IMR-90 (cell line): ENCODE measurements around the gene CCNJL. TPM values are rescaled to one million over a fixed set of nuclear protein-coding genes. Genes with fewer than 3 reads are reported as not detected.

Experiments
- ATAC-seq: fragments of 200-7000 bp; cut with Tn5 transposase; 2 replicates; pipeline ENCODE4 v1.9.1; 2020; ENCODE audit warnings: low read depth, mild to moderate bottlenecking, moderate library complexity
- BruUV-seq: library from RNA; stranded (reverse); fragments of 400-500 nt; replicated peaks from 2 replicates; lab custom pipeline; 2021; lab: Mats Ljungman, UMichigan
- CTCF ChIA-PET: fragments of 300-600 bp; formaldehyde crosslinking; extraction: SDS; loops from one replicate; lab custom pipeline; 2021; ENCODE audit warnings: antibody characterized with exemption; lab: Yijun Ruan, JAX
- POLR2A ChIA-PET: fragments of 300-600 bp; sonication (Branson Sonifier 250); formaldehyde crosslinking; loops from one replicate; lab custom pipeline; 2022; ENCODE audit warnings: antibody characterized with exemption; ENCODE audit not compliant: unreplicated experiment; lab: Charles Lee
- DNase-seq: peaks from one replicate; pipeline ENCODE4 v3.0.0; 2013
- H2AFZ ChIP-seq: replicated peaks from 2 replicates; pipeline ENCODE3; 2013; ENCODE audit warnings: low read length, mild to moderate bottlenecking; ENCODE audit not compliant: poor library complexity
- H2AK5ac ChIP-seq: 2 replicates; pipeline ENCODE4 v1.6.1; 2013; ENCODE audit warnings: low read depth, low read length, inconsistent platforms
- H2AK9ac ChIP-seq: replicated peaks from 2 replicates; pipeline ENCODE3; 2013; ENCODE audit warnings: mild to moderate bottlenecking, low read depth, low read length, moderate library complexity; ENCODE audit not compliant: poor library complexity
- H2BK120ac ChIP-seq: 2 replicates; pipeline ENCODE4 v1.6.1; 2013; ENCODE audit warnings: low read depth, low read length, inconsistent platforms
- H2BK15ac ChIP-seq: 3 replicates; pipeline ENCODE4 v1.6.1; 2013; ENCODE audit warnings: low read depth, low read length, inconsistent platforms
- H2BK20ac ChIP-seq: 2 replicates; pipeline ENCODE4 v1.6.1; 2013; ENCODE audit warnings: low read depth, mild to moderate bottlenecking, inconsistent platforms, low read length, moderate library complexity
- H2BK5ac ChIP-seq: 2 replicates; pipeline ENCODE4 v1.6.1; 2013; ENCODE audit warnings: mild to moderate bottlenecking, low read depth, low read length, inconsistent platforms; ENCODE audit not compliant: poor library complexity, severe bottlenecking
- H3K14ac ChIP-seq: replicated peaks from 2 replicates; pipeline ENCODE4 v1.6.1; 2013; ENCODE audit warnings: low read depth, low read length, inconsistent platforms
- H3K18ac ChIP-seq: 2 replicates; pipeline ENCODE4 v1.6.1; 2013; ENCODE audit warnings: low read depth, low read length, control low read depth
- H3K23ac ChIP-seq: 2 replicates; pipeline ENCODE4 v1.6.1; 2013; ENCODE audit warnings: low read depth, low read length, inconsistent platforms
- H3K27ac ChIP-seq: 2 replicates; pipeline ENCODE4 v1.5.1; 2013; ENCODE audit warnings: mild to moderate bottlenecking, control low read depth, low read length; ENCODE audit not compliant: insufficient read depth
- H3K27me3 ChIP-seq: 2 replicates; pipeline ENCODE4 v1.6.1; 2013; ENCODE audit warnings: low read length; ENCODE audit not compliant: control insufficient read depth, insufficient read depth
- H3K36me3 ChIP-seq: 2 replicates; pipeline ENCODE4 v1.6.1; 2013; ENCODE audit warnings: low read length, mixed read lengths; ENCODE audit not compliant: control insufficient read depth, insufficient read depth
- H3K4ac ChIP-seq: 2 replicates; pipeline ENCODE4 v1.6.1; 2013; ENCODE audit warnings: low read depth, low read length, inconsistent platforms
- H3K4me1 ChIP-seq: 2 replicates; pipeline ENCODE4 v1.6.1; 2013; ENCODE audit warnings: low read length, mixed read lengths; ENCODE audit not compliant: control insufficient read depth, insufficient read depth
- H3K4me2 ChIP-seq: 2 replicates; pipeline ENCODE4 v1.6.1; 2013; ENCODE audit warnings: low read depth, mild to moderate bottlenecking, control low read depth, low read length, moderate library complexity
- H3K4me3 ChIP-seq: 2 replicates; pipeline ENCODE4 v1.5.1; 2013; ENCODE audit warnings: low read depth, mild to moderate bottlenecking, control low read depth, low read length, moderate library complexity; ENCODE audit not compliant: insufficient read depth
- H3K56ac ChIP-seq: 2 replicates; pipeline ENCODE4 v1.6.1; 2013; ENCODE audit warnings: low read length, inconsistent platforms; ENCODE audit not compliant: insufficient read depth; ENCODE audit errors: extremely low read depth
- H3K79me1 ChIP-seq, 2 experiments: 2 replicates each; pipeline ENCODE4 v1.6.1; 2013; ENCODE audit warnings: low read length in 2 of 2, inconsistent platforms in 1 of 2, low read depth in 1 of 2
- H3K9ac ChIP-seq: 2 replicates; pipeline ENCODE4 v1.6.1; 2013; ENCODE audit warnings: low read depth, low read length, control low read depth
- H3K9me1 ChIP-seq: 2 replicates; pipeline ENCODE4 v1.6.1; 2013; ENCODE audit warnings: low read length, inconsistent platforms; ENCODE audit not compliant: insufficient read depth
- H3K9me3 ChIP-seq: 2 replicates; pipeline ENCODE4 v1.6.1; 2013; ENCODE audit warnings: low read length; ENCODE audit not compliant: control insufficient read depth, insufficient read depth
- H4K20me1 ChIP-seq: 2 replicates; pipeline ENCODE4 v1.6.1; 2013; ENCODE audit warnings: low read length, inconsistent platforms; ENCODE audit not compliant: insufficient read depth
- H4K5ac ChIP-seq: 2 replicates; pipeline ENCODE4 v1.6.1; 2013; ENCODE audit warnings: mild to moderate bottlenecking, low read depth, low read length, control low read depth
- H4K8ac ChIP-seq, 2 experiments: 2 replicates each; pipeline ENCODE4 v1.6.1; 2013; ENCODE audit warnings: low read depth in 2 of 2, low read length in 2 of 2, control low read depth in 1 of 2, inconsistent platforms in 1 of 2
- H4K91ac ChIP-seq: 2 replicates; pipeline ENCODE4 v1.6.1; 2013; ENCODE audit warnings: low read depth, low read length, inconsistent platforms; ENCODE audit not compliant: insufficient read depth
- BHLHE40 ChIP-seq: fragments of 150-350 bp; IDR thresholded peaks from 2 replicates; pipeline ENCODE4 v1.6.1; 2016; ENCODE audit warnings: mild to moderate bottlenecking, low read depth, low read length
- CEBPB ChIP-seq: IDR thresholded peaks from 2 replicates; pipeline ENCODE4 v1.6.1; 2012; ENCODE audit warnings: low read depth, low read length, improper control_type of control experiment
- CHD1 ChIP-seq: IDR thresholded peaks from 2 replicates; pipeline ENCODE4 v1.6.1; 2012; ENCODE audit warnings: low read depth, low read length, improper control_type of control experiment
- CTCF ChIP-seq: conservative IDR thresholded peaks from 2 replicates; pipeline ENCODE4 v1.5.1; 2012; ENCODE audit warnings: mild to moderate bottlenecking, low read depth, low read length, improper control_type of control experiment
- FOS ChIP-seq: fragments of 150-350 bp; IDR thresholded peaks from 2 replicates; pipeline ENCODE4 v1.6.1; 2016; ENCODE audit warnings: low read depth, low read length
- MAFK ChIP-seq: IDR thresholded peaks from 2 replicates; pipeline ENCODE4 v1.6.1; 2012; ENCODE audit warnings: low read depth, low read length, improper control_type of control experiment
- NFE2L2 ChIP-seq: fragments of 150-350 bp; IDR thresholded peaks from 2 replicates; pipeline ENCODE4 v1.6.1; 2016; ENCODE audit warnings: low read depth, mild to moderate bottlenecking, low read length
- POLR2A ChIP-seq: IDR thresholded peaks from 2 replicates; pipeline ENCODE4 v1.6.1; 2012; ENCODE audit warnings: mild to moderate bottlenecking, low read depth, low read length
- RFX5 ChIP-seq: IDR thresholded peaks from 2 replicates; pipeline ENCODE4 v1.8.0; 2012; ENCODE audit warnings: low read depth, mild to moderate bottlenecking, low read length, moderate library complexity
- SMC3 ChIP-seq: fragments of 150-350 bp; IDR thresholded peaks from 2 replicates; pipeline ENCODE4 v1.6.1; 2016; ENCODE audit warnings: low read depth, mild to moderate bottlenecking, antibody characterized with exemption, low read length, moderate library complexity
- USF2 ChIP-seq: fragments of 150-350 bp; IDR thresholded peaks from 2 replicates; pipeline ENCODE4 v1.6.1; 2017; ENCODE audit warnings: mild to moderate bottlenecking, antibody characterized with exemption, low read length, low read depth
- WGBS, 2 experiments: methylation state at CpG; one replicate each; pipeline versions ENCODE4 v1.1.5 to v1.1.7; 2013; ENCODE audit warnings: missing lambda C conversion rate in 2 of 2; ENCODE audit not compliant: insufficient read length in 1 of 2; ENCODE audit errors: extremely low coverage in 2 of 2; 5-methylcytosine and 5-hydroxymethylcytosine counted together
- dilution Hi-C: fragments of 300-500 bp; cut with HindIII; formaldehyde crosslinking; loops from one replicate; pipeline ENCODE4 v1.14.3; 2018; ENCODE audit warnings: low sequenced_read_pairs; ENCODE audit not compliant: unreplicated experiment
- in situ Hi-C: fragments of 300-500 bp; cut with MboI; formaldehyde crosslinking; loops from 3 replicates; pipeline ENCODE4 v1.14.3; 2019; ENCODE audit warnings: low sequenced_read_pairs, inconsistent platforms, mixed read lengths
- intact Hi-C: fragments of 100-400 bp; cut with micrococcal nuclease; formaldehyde crosslinking; loops from 2 replicates; pipeline ENCODE4 v1.10.0; 2022
- polyA plus RNA-seq, 3 experiments: library from polyadenylated mRNA; depleted of rRNA; stranded (reverse); fragments of >200 nt; gene quantifications; 2 replicates each; pipeline ENCODE4 v1.2.3, GENCODE V29; 2012; ENCODE audit warnings: low replicate concordance in 1 of 3
- total RNA-seq: library from RNA; depleted of rRNA; stranded (reverse); fragments of >200 nt; gene quantifications from 2 replicates; pipeline ENCODE4 v1.2.3, GENCODE V29; 2012
- TF ChIP-seq, protein P1 (sequence below): fragments of 150-350 bp; IDR thresholded peaks from 2 replicates; pipeline ENCODE4 v1.6.1; 2016; ENCODE audit warnings: low read depth, mild to moderate bottlenecking, low read length, moderate library complexity, borderline replicate concordance

The CCNJL gene
- total and polyA plus RNA-seq, 2 of the 4 experiments (the other 2 are of a cell fraction), result 2.0 to 3.8 TPM

DNA sequence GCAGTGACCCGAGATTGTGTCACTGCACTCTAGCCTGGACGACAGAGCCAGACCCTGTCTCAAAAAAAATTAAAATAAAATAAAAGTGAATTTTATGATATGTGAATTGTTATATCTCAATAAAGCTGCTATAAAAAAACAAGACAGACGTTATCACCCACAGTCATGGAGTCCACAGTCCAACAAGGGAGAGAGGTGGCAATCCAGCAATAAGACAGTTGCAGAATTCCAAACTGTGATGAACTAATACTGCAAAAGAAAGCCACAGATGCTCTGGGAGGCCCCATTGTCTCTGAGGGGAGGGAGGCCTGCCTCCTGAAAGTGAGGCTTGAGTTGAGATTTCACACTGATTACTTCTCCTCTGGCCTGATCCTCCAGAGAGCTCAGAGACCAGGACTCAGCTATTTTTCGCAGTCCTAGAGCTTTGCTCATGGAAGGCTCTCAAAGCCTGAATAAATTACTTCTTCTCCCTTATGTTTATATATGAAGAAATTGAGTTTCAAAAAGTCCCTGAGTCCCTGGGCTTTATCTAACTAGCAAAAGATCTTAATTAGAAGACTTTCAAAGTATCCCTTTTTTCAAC lies 28.0 kb downstream of the CCNJL start:
- TF ChIP-seq CHD1 (no peak), MAFK (no peak), FOS (no peak), USF2 (no peak), CTCF (no peak), SMC3 (no peak), NFE2L2 (no peak), POLR2A (no peak), CEBPB (no peak), BHLHE40 (no peak), RFX5 (no peak)
- TF ChIP-seq, protein P1, sequence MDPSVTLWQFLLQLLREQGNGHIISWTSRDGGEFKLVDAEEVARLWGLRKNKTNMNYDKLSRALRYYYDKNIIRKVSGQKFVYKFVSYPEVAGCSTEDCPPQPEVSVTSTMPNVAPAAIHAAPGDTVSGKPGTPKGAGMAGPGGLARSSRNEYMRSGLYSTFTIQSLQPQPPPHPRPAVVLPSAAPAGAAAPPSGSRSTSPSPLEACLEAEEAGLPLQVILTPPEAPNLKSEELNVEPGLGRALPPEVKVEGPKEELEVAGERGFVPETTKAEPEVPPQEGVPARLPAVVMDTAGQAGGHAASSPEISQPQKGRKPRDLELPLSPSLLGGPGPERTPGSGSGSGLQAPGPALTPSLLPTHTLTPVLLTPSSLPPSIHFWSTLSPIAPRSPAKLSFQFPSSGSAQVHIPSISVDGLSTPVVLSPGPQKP, result no peak
- Histone ChIP-seq H3K79me1 (peaks cover 8 to 19% of the 10 kb centered on the region in 2 experiments; a peak in 2 of 4 replicates), H3K27me3 (no peaks in the 10 kb centered on the region), H3K36me3 (peaks cover 3% of the 10 kb centered on the region), H3K4me1 (peaks cover 9% of the 10 kb centered on the region; the same call in 1 of the 2 replicates), H3K23ac (no peak overlapping the region), H3K4me3 (no peak overlapping the region), H2BK5ac (no peak overlapping the region), H3K18ac (no peak overlapping the region), H2BK20ac (no peak overlapping the region), H2AK5ac (no peak overlapping the region), H4K8ac (no peak overlapping the region), H4K20me1 (no peaks in the 10 kb centered on the region), H3K9ac (no peak overlapping the region), H3K9me1 (no peaks in the 10 kb centered on the region; the same call in 1 of the 2 replicates), H3K4me2 (no peak overlapping the region), H3K9me3 (no peaks in the 10 kb centered on the region), H2BK120ac (no peak overlapping the region), H3K14ac (no peak overlapping the region), H3K4ac (no peak overlapping the region), H4K91ac (no peak overlapping the region), H3K56ac (no peak overlapping the region), H3K27ac (no peak overlapping the region), H2AFZ (no peak overlapping the region), H2AK9ac (no peak overlapping the region), H4K5ac (no peak overlapping the region), H2BK15ac (no peak overlapping the region)
- DNase-seq (no peak), ATAC-seq (no peak)
- intact Hi-C loops, result no loop called here
- WGBS, 2 experiments, result no CpG with 5 or more reads among the region's 4 CpGs
- POLR2A ChIA-PET, result no interaction called here
- BruUV-seq, result no TSS peak
- CTCF ChIA-PET, result interaction anchor here (1.1 kb wide), 1 partner anchor 12 kb away, joined by 4 read pairs; no protein-coding TSS in a partner anchor
- in situ Hi-C loops, result no loop called here
- dilution Hi-C loops, result no loop called here
